Measurements from ENCODE around the gene ZXDC.

The ZXDC gene

DNA sequence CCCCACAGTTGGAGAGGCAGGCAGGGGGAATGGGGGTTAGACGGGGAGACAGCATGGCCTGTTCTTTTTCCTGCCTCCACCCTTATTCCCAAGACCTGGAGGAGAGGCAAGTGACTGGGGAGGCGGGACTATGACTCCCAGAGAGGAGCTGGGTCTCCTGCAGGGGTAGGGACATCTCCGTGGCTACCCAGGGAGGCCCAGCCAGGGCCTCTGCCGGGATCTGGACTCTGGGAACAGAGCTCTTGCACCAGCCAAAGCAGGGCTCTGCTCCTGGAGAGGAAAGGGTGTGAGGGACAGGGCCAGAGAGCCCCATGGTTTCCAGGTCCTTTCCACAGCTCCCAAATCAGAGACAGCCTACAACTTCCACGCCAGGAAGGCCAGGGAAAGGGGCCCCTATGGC is 58.2 kb downstream of the ZXDC start:
- peaks cover 21% of the 10 kb centered on the region for H3K4me1 ChIP-seq (ENCODE audit: insufficient read depth, insufficient read length)
- no peaks in the 10 kb centered on the region for H3K27me3 ChIP-seq (ENCODE audit: insufficient read depth, insufficient read length)
- no peaks in the 10 kb centered on the region for H3K36me3 ChIP-seq (ENCODE audit: insufficient read depth, insufficient read length, low read length)
- H3K9me3 ChIP-seq (ENCODE audit: insufficient read depth, low read length) = no peaks in the 10 kb centered on the region
- no peak overlapping the region for H3K4me3 ChIP-seq (ENCODE audit: insufficient read length, low read depth)
- DNase-seq (ENCODE audit: low read depth, low spot score) = no peak
- H3K9ac ChIP-seq (ENCODE audit: insufficient read length, low read depth) = no peak overlapping the region
- no peak for TF ChIP-seq ZNF274 (IDR thresholded peaks at IDR 0.05; ENCODE audit: low read depth, low read length)

DNA sequence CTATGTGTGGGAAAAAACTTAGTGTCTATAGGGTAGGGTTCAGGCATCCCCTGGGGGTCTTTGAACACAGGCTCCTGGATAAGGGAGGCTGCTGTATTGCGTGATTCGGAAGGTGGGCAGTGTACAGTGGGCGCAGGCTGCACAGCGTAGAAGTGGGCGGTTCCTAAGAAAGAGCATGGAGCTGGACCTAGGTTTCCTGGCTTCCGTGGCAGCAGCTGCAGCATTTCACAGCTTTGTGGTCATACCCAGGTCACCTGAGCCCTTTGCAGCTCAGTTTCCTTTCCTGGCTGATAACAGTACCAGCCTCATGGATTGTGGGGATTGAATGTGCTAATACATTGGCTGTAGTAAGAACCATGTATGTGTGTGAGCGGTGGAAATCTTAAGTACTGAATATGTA is 58.7 kb downstream of the ZXDC start:
- H3K9ac ChIP-seq (ENCODE audit: insufficient read length, low read depth) = no peak overlapping the region
- H3K27me3 ChIP-seq (ENCODE audit: insufficient read depth, insufficient read length) = no peaks in the 10 kb centered on the region
- no peaks in the 10 kb centered on the region for H3K9me3 ChIP-seq (ENCODE audit: insufficient read depth, low read length)
- TF ChIP-seq SUZ12 (IDR thresholded peaks at IDR 0.05; ENCODE audit: extremely low read depth, insufficient read depth, insufficient read length) = no peak
- no peak for TF ChIP-seq YY1 (IDR thresholded peaks at IDR 0.05; ENCODE audit: insufficient read depth, insufficient read length)
- no peak for TF ChIP-seq ZNF274 (IDR thresholded peaks at IDR 0.05; ENCODE audit: low read depth, low read length)
- H3K4me3 ChIP-seq (ENCODE audit: insufficient read length, low read depth) = no peak overlapping the region
- H3K4me1 ChIP-seq (ENCODE audit: insufficient read depth, insufficient read length) = peaks cover 21% of the 10 kb centered on the region
- no peaks in the 10 kb centered on the region for H3K36me3 ChIP-seq (ENCODE audit: insufficient read depth, insufficient read length, low read length)
- DNase-seq (ENCODE audit: low read depth, low spot score) = no peak

DNA sequence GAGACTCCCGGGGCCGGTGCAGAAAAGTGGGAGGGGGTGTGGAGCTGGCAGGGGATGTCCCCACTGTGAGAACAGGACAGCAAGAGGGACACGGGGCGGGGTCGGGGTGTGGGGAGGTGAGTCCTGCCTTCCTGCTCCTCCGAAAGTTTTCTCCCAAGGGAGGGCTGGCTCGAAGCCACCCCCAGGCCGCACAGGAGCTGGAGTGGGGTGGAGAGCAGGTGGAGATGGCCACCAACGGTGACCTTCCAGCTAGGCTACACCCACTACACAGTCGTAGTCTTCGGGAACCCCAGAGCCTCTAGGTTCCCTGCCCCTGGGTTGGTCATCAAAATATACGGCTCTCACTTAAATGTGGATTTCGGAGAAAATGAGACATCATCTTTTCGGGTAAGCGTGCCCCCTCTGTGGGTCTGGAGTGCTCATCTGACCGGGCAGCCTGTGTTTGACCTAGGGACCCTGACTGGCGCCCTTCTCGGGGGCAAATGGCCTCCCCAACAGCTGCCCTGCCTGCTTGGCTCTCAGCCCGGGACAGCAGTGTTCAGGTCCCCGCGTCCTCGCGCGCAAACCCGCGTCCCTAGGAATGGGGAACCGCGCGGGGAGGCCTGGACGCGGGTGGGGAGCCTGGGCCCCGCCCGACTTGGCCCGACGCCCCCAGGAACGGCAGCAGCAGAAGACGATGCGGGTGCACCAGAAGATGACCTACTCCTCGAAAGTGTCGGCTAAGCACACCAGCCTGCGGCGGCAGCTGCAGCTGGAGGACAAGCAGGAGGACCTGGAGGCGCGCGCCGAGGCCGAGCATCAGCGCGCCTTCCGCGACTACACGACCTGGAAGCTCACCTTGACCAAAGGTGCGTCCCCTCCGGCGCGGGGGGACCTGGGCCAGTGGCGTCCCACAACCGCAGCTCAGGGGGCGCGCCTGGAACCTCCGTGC is 59.8 kb downstream of the ZXDC start:
- Histone ChIP-seq H3K4me1 (ENCODE audit: insufficient read depth, insufficient read length) (peaks cover 22% of the 10 kb centered on the region), H3K27me3 (ENCODE audit: insufficient read depth, insufficient read length) (no peaks in the 10 kb centered on the region), H3K9me3 (ENCODE audit: insufficient read depth, low read length) (no peaks in the 10 kb centered on the region), H3K36me3 (ENCODE audit: insufficient read depth, insufficient read length, low read length) (no peaks in the 10 kb centered on the region), H3K9ac (ENCODE audit: insufficient read length, low read depth) (no peak overlapping the region), H3K4me3 (ENCODE audit: insufficient read length, low read depth) (no peak overlapping the region)
- TF ChIP-seq YY1 (IDR thresholded peaks at IDR 0.05; ENCODE audit: insufficient read depth, insufficient read length) (no peak), ZNF274 (IDR thresholded peaks at IDR 0.05; ENCODE audit: low read depth, low read length) (no peak), SUZ12 (IDR thresholded peaks at IDR 0.05; ENCODE audit: extremely low read depth, insufficient read depth, insufficient read length) (no peak)
- no peak for DNase-seq (ENCODE audit: low read depth, low spot score)

DNA sequence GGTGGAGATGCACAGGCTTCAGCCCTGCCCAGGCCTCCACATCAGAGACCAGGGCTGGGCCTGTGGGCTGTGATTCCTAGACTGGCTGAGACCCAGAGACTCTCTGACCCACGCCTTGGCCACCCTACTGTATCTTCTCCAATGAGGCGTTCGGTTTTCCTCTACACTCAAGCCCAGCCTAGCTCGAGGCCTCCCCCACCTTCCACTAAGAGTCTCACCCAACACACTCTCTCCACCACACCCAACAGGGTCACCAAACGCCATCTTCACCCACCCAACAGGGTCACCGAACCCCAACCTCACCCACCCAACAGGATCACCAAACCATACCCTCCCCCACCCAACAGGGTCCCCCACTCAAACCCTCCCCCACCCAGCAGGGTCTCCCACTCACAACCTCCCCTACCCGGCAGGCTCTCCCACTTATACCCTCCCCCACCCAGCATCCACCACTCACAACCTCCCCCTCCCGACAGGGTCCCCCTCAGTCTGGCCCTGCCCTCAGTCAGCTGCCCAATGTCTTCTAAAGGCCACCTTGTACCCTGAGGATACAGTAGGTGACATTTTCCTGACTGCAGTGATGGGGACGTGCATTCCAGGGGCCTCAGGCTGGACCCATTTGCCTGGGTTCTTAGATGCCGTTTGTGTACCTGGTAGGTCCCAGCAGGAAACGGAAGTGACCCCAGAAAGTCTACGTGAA is 60.6 kb downstream of the ZXDC start:
- no peaks in the 10 kb centered on the region for H3K27me3 ChIP-seq (ENCODE audit: insufficient read depth, insufficient read length)
- no peak overlapping the region for H3K4me3 ChIP-seq (ENCODE audit: insufficient read length, low read depth)
- no peak overlapping the region for H3K9ac ChIP-seq (ENCODE audit: insufficient read length, low read depth)
- no peaks in the 10 kb centered on the region for H3K36me3 ChIP-seq (ENCODE audit: insufficient read depth, insufficient read length, low read length)
- peaks cover 25% of the 10 kb centered on the region for H3K4me1 ChIP-seq (ENCODE audit: insufficient read depth, insufficient read length)
- no peak for DNase-seq (ENCODE audit: low read depth, low spot score)
- TF ChIP-seq SUZ12 (IDR thresholded peaks at IDR 0.05; ENCODE audit: extremely low read depth, insufficient read depth, insufficient read length) (no peak), ZNF274 (IDR thresholded peaks at IDR 0.05; ENCODE audit: low read depth, low read length) (no peak), YY1 (IDR thresholded peaks at IDR 0.05; ENCODE audit: insufficient read depth, insufficient read length) (no peak)
- H3K9me3 ChIP-seq (ENCODE audit: insufficient read depth, low read length) = no peaks in the 10 kb centered on the region

DNA sequence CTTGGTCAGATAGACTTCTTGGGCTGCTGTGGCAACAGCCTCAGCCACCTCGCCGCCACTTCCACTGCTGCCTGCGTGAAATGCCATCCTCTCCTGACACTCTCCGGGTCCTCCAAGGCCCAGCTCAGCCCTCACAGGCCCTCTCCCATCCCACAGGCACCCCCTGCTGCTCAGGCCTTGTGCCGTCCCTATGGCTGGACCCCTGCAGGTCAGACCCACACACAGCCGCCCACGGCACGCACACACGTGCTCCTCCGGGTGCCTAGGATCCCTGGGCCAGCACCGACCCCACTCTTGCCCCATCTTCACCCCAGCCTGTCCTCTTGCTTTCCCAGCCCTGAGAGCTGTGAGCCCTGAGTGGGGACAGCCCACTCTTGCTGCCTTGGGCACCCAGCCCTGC is 61.3 kb downstream of the ZXDC start:
- no peak for DNase-seq (ENCODE audit: low read depth, low spot score)
- Histone ChIP-seq H3K27me3 (ENCODE audit: insufficient read depth, insufficient read length) (peaks cover 1% of the 10 kb centered on the region), H3K9me3 (ENCODE audit: insufficient read depth, low read length) (no peaks in the 10 kb centered on the region), H3K9ac (ENCODE audit: insufficient read length, low read depth) (no peak overlapping the region), H3K4me1 (ENCODE audit: insufficient read depth, insufficient read length) (peaks cover 19% of the 10 kb centered on the region), H3K4me3 (ENCODE audit: insufficient read length, low read depth) (no peak overlapping the region), H3K36me3 (ENCODE audit: insufficient read depth, insufficient read length, low read length) (no peaks in the 10 kb centered on the region)
- TF ChIP-seq YY1 (IDR thresholded peaks at IDR 0.05; ENCODE audit: insufficient read depth, insufficient read length) = no peak
- no peak for TF ChIP-seq ZNF274 (IDR thresholded peaks at IDR 0.05; ENCODE audit: low read depth, low read length)
- no peak for TF ChIP-seq SUZ12 (IDR thresholded peaks at IDR 0.05; ENCODE audit: extremely low read depth, insufficient read depth, insufficient read length)

DNA sequence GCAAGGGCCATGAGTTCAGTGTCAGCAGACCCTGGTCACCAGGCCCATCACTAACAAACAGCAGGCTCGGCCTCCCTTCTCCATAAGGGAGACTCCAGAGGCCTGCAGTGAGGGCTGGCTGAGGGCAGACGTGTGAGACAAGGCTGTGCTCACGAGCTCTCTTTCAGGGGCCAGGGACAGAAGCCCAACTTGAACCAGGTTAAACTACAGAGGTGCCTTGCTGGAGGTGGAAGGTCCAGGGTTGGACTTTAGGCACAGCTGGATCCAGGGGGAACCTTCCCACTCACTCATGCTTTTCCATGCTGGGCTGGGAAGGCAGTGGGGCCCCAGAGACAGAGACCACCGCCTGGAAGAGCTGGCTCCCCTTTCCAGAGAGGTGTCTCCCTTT is 62.0 kb downstream of the ZXDC start:
- TF ChIP-seq SUZ12 (IDR thresholded peaks at IDR 0.05; ENCODE audit: extremely low read depth, insufficient read depth, insufficient read length) (no peak), ZNF274 (IDR thresholded peaks at IDR 0.05; ENCODE audit: low read depth, low read length) (no peak), YY1 (IDR thresholded peaks at IDR 0.05; ENCODE audit: insufficient read depth, insufficient read length) (no peak)
- H3K4me1 ChIP-seq (ENCODE audit: insufficient read depth, insufficient read length) = peaks cover 14% of the 10 kb centered on the region
- no peak for DNase-seq (ENCODE audit: low read depth, low spot score)
- no peaks in the 10 kb centered on the region for H3K36me3 ChIP-seq (ENCODE audit: insufficient read depth, insufficient read length, low read length)
- H3K27me3 ChIP-seq (ENCODE audit: insufficient read depth, insufficient read length) = peaks cover 3% of the 10 kb centered on the region
- no peak overlapping the region for H3K4me3 ChIP-seq (ENCODE audit: insufficient read length, low read depth)
- H3K9ac ChIP-seq (ENCODE audit: insufficient read length, low read depth) = no peak overlapping the region
- H3K9me3 ChIP-seq (ENCODE audit: insufficient read depth, low read length) = no peaks in the 10 kb centered on the region
